GM12865 (cell line): ENCODE data around the gene RPH3AL.

Source experiments
- DNase-seq: peaks from one replicate; pipeline ENCODE4 v3.0.0; 2010; ENCODE audit warnings: low read depth
- H3K4me3 ChIP-seq: 2 replicates; pipeline ENCODE4 v1.5.1; 2011; ENCODE audit warnings: mild to moderate bottlenecking, low read depth, low read length, control low read depth
- TF ChIP-seq, protein P1 (sequence below): IDR thresholded peaks from 2 replicates; pipeline ENCODE4 v1.5.1; 2011; ENCODE audit warnings: low read length, control low read depth, low read depth, inconsistent platforms; ENCODE audit not compliant: insufficient read depth; ENCODE audit errors: missing control alignments

RPH3AL gene

GRCh38 chr17:333626-334396 is 18.8 kb downstream of the RPH3AL start:
- TF ChIP-seq, protein P1, sequence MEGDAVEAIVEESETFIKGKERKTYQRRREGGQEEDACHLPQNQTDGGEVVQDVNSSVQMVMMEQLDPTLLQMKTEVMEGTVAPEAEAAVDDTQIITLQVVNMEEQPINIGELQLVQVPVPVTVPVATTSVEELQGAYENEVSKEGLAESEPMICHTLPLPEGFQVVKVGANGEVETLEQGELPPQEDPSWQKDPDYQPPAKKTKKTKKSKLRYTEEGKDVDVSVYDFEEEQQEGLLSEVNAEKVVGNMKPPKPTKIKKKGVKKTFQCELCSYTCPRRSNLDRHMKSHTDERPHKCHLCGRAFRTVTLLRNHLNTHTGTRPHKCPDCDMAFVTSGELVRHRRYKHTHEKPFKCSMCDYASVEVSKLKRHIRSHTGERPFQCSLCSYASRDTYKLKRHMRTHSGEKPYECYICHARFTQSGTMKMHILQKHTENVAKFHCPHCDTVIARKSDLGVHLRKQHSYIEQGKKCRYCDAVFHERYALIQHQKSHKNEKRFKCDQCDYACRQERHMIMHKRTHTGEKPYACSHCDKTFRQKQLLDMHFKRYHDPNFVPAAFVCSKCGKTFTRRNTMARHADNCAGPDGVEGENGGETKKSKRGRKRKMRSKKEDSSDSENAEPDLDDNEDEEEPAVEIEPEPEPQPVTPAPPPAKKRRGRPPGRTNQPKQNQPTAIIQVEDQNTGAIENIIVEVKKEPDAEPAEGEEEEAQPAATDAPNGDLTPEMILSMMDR = no peak
- no peak for DNase-seq
- no peak overlapping the region for H3K4me3 ChIP-seq

- TF ChIP-seq, protein P1 = no peak
- no peak for DNase-seq
- H3K4me3 ChIP-seq = no peak overlapping the region
Measured at GRCh38 chr17:332558-333322, 19.9 kb downstream of the RPH3AL start.

GRCh38 chr17:332023-332422 is 20.6 kb downstream of the RPH3AL start:
- DNase-seq = no peak
- TF ChIP-seq, protein P1 = no peak
- no peak overlapping the region for H3K4me3 ChIP-seq

GRCh38 chr17:330993-331701 is 21.5 kb downstream of the RPH3AL start:
- no peak overlapping the region for H3K4me3 ChIP-seq
- TF ChIP-seq, protein P1 = no peak
- no peak for DNase-seq

DNA sequence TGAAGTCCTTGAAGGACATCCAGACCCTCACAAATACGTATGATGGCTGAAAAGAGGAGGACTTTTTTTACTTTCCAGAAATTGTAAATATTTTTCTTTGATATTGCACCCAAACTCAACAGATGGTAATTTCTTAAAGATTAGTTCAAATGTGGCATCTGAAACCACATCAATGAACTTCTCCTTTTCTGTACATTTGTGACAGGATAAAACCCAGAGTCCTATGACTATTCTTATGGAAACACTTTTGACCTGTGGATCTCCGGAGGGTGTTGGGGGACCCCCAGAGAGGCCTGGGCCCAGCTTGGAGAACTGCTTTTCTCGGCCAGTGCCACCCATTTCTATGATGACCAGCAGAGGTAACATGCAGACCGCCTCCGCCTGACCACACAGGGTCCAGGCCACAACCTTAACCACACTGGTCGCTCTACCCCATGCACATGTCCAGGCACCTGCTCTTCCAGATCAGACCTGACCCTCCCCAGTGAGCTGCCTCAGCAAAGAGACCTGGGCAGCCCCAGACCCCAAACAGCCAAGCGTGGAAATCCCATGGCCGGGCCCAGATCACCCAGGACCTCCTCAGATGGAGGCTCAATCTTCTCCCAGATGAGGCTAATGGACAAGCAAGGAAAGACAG is 22.7 kb downstream of the RPH3AL start:
- H3K4me3 ChIP-seq = no peak overlapping the region
- TF ChIP-seq, protein P1 = no peak
- no peak for DNase-seq

DNA sequence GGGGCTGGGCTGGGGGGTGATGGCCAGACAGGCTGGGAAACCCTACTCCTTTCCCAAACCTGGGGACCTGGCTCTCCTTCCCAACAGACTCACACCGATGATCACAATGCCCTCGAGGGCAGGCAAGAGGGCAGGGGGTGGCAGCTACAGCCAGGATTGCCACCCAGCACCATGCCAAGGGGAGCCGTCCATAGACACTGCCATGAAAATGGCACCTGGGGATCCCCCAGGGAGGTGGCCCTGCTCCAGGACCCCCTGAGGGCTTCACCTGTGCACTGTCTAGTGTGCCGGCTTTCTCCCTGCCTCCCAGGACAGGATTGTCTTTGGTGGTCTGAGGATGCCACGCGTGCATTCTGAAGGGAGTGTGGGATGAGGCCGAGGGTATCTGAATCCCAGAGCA is 24.6 kb downstream of the RPH3AL start:
- no peak for DNase-seq
- TF ChIP-seq, protein P1 = no peak

More for the DNA sequence above, 24.6 kb downstream of the RPH3AL start:
- H3K4me3 ChIP-seq = no peak overlapping the region
